CD4-positive, alpha-beta T cell (primary cell): ENCODE data around the gene MRPS35. TPM values are rescaled to one million over a fixed set of nuclear protein-coding genes. Genes with fewer than 3 reads are reported as not detected.

Source experiments
- ATAC-seq: fragments of 200-7000 bp; cut with Tn5 transposase; one replicate; pipeline ENCODE4 v1.10.0; 2022; ENCODE audit warnings: mild to moderate bottlenecking; ENCODE audit not compliant: poor library complexity
- CTCF ChIA-PET: fragments of 350-600 bp; sonication (Branson Sonifier 250); formaldehyde crosslinking; loops from one replicate; lab custom pipeline; 2021; ENCODE audit warnings: antibody characterized with exemption, inconsistent platforms; lab: Charles Lee
- POLR2A ChIA-PET: fragments of 350-600 bp; sonication (Branson Sonifier 250); formaldehyde crosslinking; loops from one replicate; lab custom pipeline; 2021; ENCODE audit warnings: antibody characterized with exemption, inconsistent platforms; lab: Charles Lee
- DNase-seq, 14 experiments: peaks; one replicate each; pipeline ENCODE4 v3.0.0-alpha.2; 2013 to 2020; ENCODE audit warnings: mixed read lengths in 2 of 14
- H3K27ac ChIP-seq, 2 donors: one replicate each; pipeline versions ENCODE4 v1.5.1 to v1.7.0; 2013; ENCODE audit warnings: low read length in 2 of 2, low read depth in 1 of 2, mild to moderate bottlenecking in 1 of 2
- H3K27me3 ChIP-seq, 2 experiments: 1 replicate in 1 of 2; 2 replicates in 1 of 2; pipeline versions ENCODE4 v1.6.1 to v1.7.0; 2013; ENCODE audit warnings: low read length in 2 of 2, control low read depth in 1 of 2, mild to moderate bottlenecking in 1 of 2, moderate library complexity in 1 of 2; ENCODE audit not compliant: insufficient read depth in 2 of 2, control insufficient read depth in 1 of 2
- H3K36me3 ChIP-seq: one replicate; pipeline ENCODE4 v1.6.1; 2013; ENCODE audit warnings: low read length, control low read depth; ENCODE audit not compliant: insufficient read depth
- H3K4me1 ChIP-seq: one replicate; pipeline ENCODE4 v1.6.1; 2013; ENCODE audit warnings: low read length, control low read depth; ENCODE audit not compliant: insufficient read depth
- H3K4me3 ChIP-seq: one replicate; pipeline ENCODE4 v1.5.1; 2013; ENCODE audit warnings: mild to moderate bottlenecking, low read length, moderate library complexity
- H3K9me3 ChIP-seq, 2 experiments: 1 replicate in 1 of 2; 2 replicates in 1 of 2; pipeline versions ENCODE4 v1.6.1 to v1.7.0; 2013; ENCODE audit warnings: low read length in 2 of 2, mild to moderate bottlenecking in 2 of 2, control low read depth in 1 of 2, moderate library complexity in 1 of 2; ENCODE audit not compliant: control insufficient read depth in 1 of 2, insufficient read depth in 1 of 2
- H3K27ac Mint-ChIP-seq: one replicate; pipeline ENCODE4 v1.8.0; 2020; ENCODE audit warnings: mixed read lengths
- H3K27me3 Mint-ChIP-seq: one replicate; pipeline ENCODE4 v1.8.0; 2021; ENCODE audit warnings: mixed read lengths
- H3K36me3 Mint-ChIP-seq: one replicate; pipeline ENCODE4 v1.8.0; 2021; ENCODE audit warnings: low read depth, mixed read lengths
- H3K4me1 Mint-ChIP-seq: one replicate; pipeline ENCODE4 v1.8.0; 2021; ENCODE audit warnings: low read depth, mixed read lengths
- H3K4me3 Mint-ChIP-seq: one replicate; pipeline ENCODE4 v1.8.0; 2020; ENCODE audit warnings: mild to moderate bottlenecking, mixed read lengths
- H3K9me3 Mint-ChIP-seq: one replicate; pipeline ENCODE4 v1.8.0; 2020; ENCODE audit warnings: mixed read lengths
- intact Hi-C, 2 experiments: fragments of 100-400 bp; cut with DNase I in 1 of 2; cut with micrococcal nuclease in 1 of 2; formaldehyde crosslinking; loops; one replicate each; pipeline versions ENCODE4 v1.15.1 to v1.9.0; 2023 to 2025; cut with DNase I, micrococcal nuclease
- total RNA-seq, 174 experiments: library from RNA in 2 of 174; stranded (reverse) in 2 of 174; gene quantifications; one replicate each; pipeline ENCODE4 v1.2.3 and lab custom pipeline; 2021 to 2026
- TF ChIP-seq, protein P1 (sequence below): fragments of 200-600 bp; IDR thresholded peaks from one replicate; pipeline ENCODE4 v1.8.0; 2022; ENCODE audit warnings: antibody characterized with exemption, mild to moderate bottlenecking

Gene MRPS35
- total RNA-seq, 2 experiments from 2014 or later, result 22.1 to 23.9 TPM

- DNase-seq, result peak; percentile 38 to 80 (median 58)
- no peaks in the 10 kb centered on the region for H3K36me3 ChIP-seq
- Mint-ChIP-seq H3K4me1 (no peaks in the 10 kb centered on the region), H3K27ac (no peak overlapping the region), H3K4me3 (no peak overlapping the region), H3K27me3 (no peaks in the 10 kb centered on the region), H3K9me3 (no peaks in the 10 kb centered on the region), H3K36me3 (no peaks in the 10 kb centered on the region)
- H3K27ac ChIP-seq, result no peak overlapping the region
- H3K4me1 ChIP-seq, result no peaks in the 10 kb centered on the region
- H3K9me3 ChIP-seq, result no peaks in the 10 kb centered on the region
- no peaks in the 10 kb centered on the region for H3K27me3 ChIP-seq
- peak; percentile 99 for ATAC-seq
- ChIA-PET POLR2A (no interaction called here), CTCF (no interaction called here)
- H3K4me3 ChIP-seq, result no peak overlapping the region
- TF ChIP-seq, protein P1, sequence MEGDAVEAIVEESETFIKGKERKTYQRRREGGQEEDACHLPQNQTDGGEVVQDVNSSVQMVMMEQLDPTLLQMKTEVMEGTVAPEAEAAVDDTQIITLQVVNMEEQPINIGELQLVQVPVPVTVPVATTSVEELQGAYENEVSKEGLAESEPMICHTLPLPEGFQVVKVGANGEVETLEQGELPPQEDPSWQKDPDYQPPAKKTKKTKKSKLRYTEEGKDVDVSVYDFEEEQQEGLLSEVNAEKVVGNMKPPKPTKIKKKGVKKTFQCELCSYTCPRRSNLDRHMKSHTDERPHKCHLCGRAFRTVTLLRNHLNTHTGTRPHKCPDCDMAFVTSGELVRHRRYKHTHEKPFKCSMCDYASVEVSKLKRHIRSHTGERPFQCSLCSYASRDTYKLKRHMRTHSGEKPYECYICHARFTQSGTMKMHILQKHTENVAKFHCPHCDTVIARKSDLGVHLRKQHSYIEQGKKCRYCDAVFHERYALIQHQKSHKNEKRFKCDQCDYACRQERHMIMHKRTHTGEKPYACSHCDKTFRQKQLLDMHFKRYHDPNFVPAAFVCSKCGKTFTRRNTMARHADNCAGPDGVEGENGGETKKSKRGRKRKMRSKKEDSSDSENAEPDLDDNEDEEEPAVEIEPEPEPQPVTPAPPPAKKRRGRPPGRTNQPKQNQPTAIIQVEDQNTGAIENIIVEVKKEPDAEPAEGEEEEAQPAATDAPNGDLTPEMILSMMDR, result peak; percentile 76
- intact Hi-C loops, result loop anchor here (1.0 to 10.0 kb wide), 2 partner anchors 269 to 849 kb away; no protein-coding TSS in a partner anchor
These were observed 6.7 kb upstream of the MRPS35 start for GRCh38 chr12:27703720-27704452.

GRCh38 chr12:27705263-27705662 is 5.4 kb upstream of the MRPS35 start:
- no peaks in the 10 kb centered on the region for H3K9me3 ChIP-seq
- ATAC-seq, result no peak
- intact Hi-C loops, result loop anchor here in 1 of 2 experiments (5.0 to 10.0 kb wide), 3 partner anchors 683 to 850 kb away; partner anchors contain the start of gene MED21
- peaks cover 4% of the 10 kb centered on the region for H3K4me1 Mint-ChIP-seq
- ChIA-PET POLR2A (no interaction called here), CTCF (no interaction called here)
- TF ChIP-seq, protein P1, result no peak
- no peak for DNase-seq
- H3K36me3 Mint-ChIP-seq, result peaks cover 4% of the 10 kb centered on the region
- H3K4me1 ChIP-seq, result peaks cover 9% of the 10 kb centered on the region
- H3K4me3 Mint-ChIP-seq, result no peak overlapping the region
- H3K4me3 ChIP-seq, result no peak overlapping the region
- H3K27me3 Mint-ChIP-seq, result no peaks in the 10 kb centered on the region
- H3K36me3 ChIP-seq, result no peaks in the 10 kb centered on the region
- H3K27ac Mint-ChIP-seq, result no peak overlapping the region
- no peak overlapping the region for H3K27ac ChIP-seq
- no peaks in the 10 kb centered on the region for H3K9me3 Mint-ChIP-seq
- H3K27me3 ChIP-seq, result no peaks in the 10 kb centered on the region

DNA sequence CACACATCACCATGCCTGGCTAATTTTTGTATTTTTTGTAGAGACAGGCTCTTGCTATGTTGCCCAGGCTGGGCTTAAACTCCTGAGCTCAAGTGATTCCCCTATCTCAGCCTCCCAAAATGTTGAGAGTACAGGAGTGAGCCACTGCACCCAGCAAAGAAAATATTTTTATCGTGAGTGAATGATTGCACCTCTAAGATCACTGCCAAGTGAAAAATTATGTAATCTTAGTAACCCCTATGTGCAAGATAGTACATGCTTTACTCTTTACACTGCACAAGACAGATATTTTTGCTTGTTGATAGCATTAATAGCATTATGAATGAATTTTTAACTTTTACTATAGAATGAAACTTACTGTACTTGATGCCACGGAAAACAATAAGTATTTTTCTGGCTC is 3.4 kb upstream of the MRPS35 start:
- Mint-ChIP-seq H3K4me3 (peak overlapping the region; percentile 35), H3K27me3 (no peaks in the 10 kb centered on the region), H3K4me1 (peaks cover 21% of the 10 kb centered on the region), H3K27ac (no peak overlapping the region), H3K9me3 (no peaks in the 10 kb centered on the region), H3K36me3 (peaks cover 23% of the 10 kb centered on the region)
- intact Hi-C loops, result loop anchor here in 1 of 2 experiments (5.0 to 10.0 kb wide), 3 partner anchors 685 to 852 kb away; partner anchors contain the start of gene MED21
- Histone ChIP-seq H3K36me3 (no peaks in the 10 kb centered on the region), H3K4me3 (no peak overlapping the region), H3K27ac (no peak overlapping the region), H3K4me1 (peaks cover 22% of the 10 kb centered on the region), H3K27me3 (no peaks in the 10 kb centered on the region), H3K9me3 (no peaks in the 10 kb centered on the region)
- POLR2A ChIA-PET, result no interaction called here
- DNase-seq, result no peak
- CTCF ChIA-PET, result no interaction called here
- TF ChIP-seq, protein P1, result no peak
- ATAC-seq, result no peak
